PC-9 (cell line): Measurements from ENCODE around the gene TANGO6.

Experiments
- EZH2 ChIP-seq: fragments of 200-600 bp; sonication (generic); IDR thresholded peaks from 2 replicates; pipeline ENCODE4 v1.8.0; 2017; ENCODE audit warnings: antibody characterized with exemption, low read depth
- TF ChIP-seq, protein P1 (sequence below): fragments of 200-600 bp; sonication (generic); conservative IDR thresholded peaks from 2 replicates; pipeline ENCODE4 v1.6.1; 2017; ENCODE audit warnings: mixed run types, antibody characterized with exemption, mild to moderate bottlenecking, moderate library complexity

DNA sequence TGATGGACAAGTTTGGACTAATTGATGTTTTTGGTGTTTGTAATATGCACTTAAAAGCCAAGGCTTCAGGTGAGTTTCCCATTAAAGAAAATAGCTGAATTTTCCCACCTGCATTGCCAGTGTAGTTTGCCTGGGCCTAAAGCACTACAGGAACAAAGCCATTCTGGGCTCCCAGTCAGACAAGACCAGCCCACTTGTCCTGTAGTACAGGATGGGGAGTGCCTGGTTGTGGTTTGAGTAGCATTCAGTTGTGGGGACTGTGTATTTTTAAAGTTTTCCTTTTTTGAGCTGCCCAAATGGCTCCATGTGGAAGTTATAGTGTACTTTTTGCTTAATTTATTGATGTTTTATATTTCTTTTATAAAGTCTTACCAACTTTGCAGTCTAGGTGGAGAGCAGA, 91.7 kb downstream of the TANGO6 start:
- TF ChIP-seq EZH2, result no peak
- TF ChIP-seq, protein P1, sequence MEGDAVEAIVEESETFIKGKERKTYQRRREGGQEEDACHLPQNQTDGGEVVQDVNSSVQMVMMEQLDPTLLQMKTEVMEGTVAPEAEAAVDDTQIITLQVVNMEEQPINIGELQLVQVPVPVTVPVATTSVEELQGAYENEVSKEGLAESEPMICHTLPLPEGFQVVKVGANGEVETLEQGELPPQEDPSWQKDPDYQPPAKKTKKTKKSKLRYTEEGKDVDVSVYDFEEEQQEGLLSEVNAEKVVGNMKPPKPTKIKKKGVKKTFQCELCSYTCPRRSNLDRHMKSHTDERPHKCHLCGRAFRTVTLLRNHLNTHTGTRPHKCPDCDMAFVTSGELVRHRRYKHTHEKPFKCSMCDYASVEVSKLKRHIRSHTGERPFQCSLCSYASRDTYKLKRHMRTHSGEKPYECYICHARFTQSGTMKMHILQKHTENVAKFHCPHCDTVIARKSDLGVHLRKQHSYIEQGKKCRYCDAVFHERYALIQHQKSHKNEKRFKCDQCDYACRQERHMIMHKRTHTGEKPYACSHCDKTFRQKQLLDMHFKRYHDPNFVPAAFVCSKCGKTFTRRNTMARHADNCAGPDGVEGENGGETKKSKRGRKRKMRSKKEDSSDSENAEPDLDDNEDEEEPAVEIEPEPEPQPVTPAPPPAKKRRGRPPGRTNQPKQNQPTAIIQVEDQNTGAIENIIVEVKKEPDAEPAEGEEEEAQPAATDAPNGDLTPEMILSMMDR, result no peak
